ENCODE measurements around the gene GPRC5A. TPM values are rescaled to one million over a fixed set of nuclear protein-coding genes. Genes with fewer than 3 reads are reported as not detected.

Gene GPRC5A
- total and polyA plus RNA-seq, 2 of the 13 experiments (the other 11 are each of a cell fraction or from before 2014, with no cell fraction given), result 0.27 to 3.0 TPM

- TF ChIP-seq ZNF724P (CRISPR knock-in tag; IDR thresholded peaks at IDR 0.05; ENCODE audit: borderline replicate concordance), result no peak
- TF ChIP-seq ZNF430 (CRISPR knock-in tag; IDR thresholded peaks at IDR 0.05), result 0 out of 2 replicates have a peak, but pooled peaks have one; percentile 42
- TF ChIP-seq HMGXB3 (CRISPR knock-in tag; IDR thresholded peaks at IDR 0.05; ENCODE audit: borderline replicate concordance), result peak; percentile 83
- no peak for TF ChIP-seq ZNF780A (CRISPR knock-in tag; IDR thresholded peaks at IDR 0.05)
- TF ChIP-seq ZNF766 (CRISPR knock-in tag; IDR thresholded peaks at IDR 0.05; ENCODE audit: borderline replicate concordance), result 0 out of 2 replicates have a peak, but pooled peaks have one; percentile 54
- TF ChIP-seq, protein P1, sequence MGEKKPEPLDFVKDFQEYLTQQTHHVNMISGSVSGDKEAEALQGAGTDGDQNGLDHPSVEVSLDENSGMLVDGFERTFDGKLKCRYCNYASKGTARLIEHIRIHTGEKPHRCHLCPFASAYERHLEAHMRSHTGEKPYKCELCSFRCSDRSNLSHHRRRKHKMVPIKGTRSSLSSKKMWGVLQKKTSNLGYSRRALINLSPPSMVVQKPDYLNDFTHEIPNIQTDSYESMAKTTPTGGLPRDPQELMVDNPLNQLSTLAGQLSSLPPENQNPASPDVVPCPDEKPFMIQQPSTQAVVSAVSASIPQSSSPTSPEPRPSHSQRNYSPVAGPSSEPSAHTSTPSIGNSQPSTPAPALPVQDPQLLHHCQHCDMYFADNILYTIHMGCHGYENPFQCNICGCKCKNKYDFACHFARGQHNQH (CRISPR knock-in tag; IDR thresholded peaks at IDR 0.05), result peak; percentile 59
- TF ChIP-seq ZNF256 (CRISPR knock-in tag; conservative IDR thresholded peaks at IDR 0.05), result no peak
- TF ChIP-seq ISL2 (CRISPR knock-in tag; IDR thresholded peaks at IDR 0.05), result peak; percentile 50
- TF ChIP-seq ZNF530 (CRISPR knock-in tag; IDR thresholded peaks at IDR 0.05; ENCODE audit: low read depth), result no peak
- TF ChIP-seq ZNF609 (CRISPR knock-in tag; IDR thresholded peaks at IDR 0.05; ENCODE audit: borderline replicate concordance), result peak; percentile 34; the same call in 1 of the 2 replicates
- no peak for TF ChIP-seq SMAD9 (CRISPR knock-in tag; IDR thresholded peaks at IDR 0.05)
- TF ChIP-seq ZNF232 (CRISPR knock-in tag; IDR thresholded peaks at IDR 0.05; ENCODE audit: borderline replicate concordance), result peak; percentile 76; the same call in 1 of the 2 replicates
- no peak for TF ChIP-seq ZNF784 (CRISPR knock-in tag; IDR thresholded peaks at IDR 0.05; ENCODE audit: borderline replicate concordance)
- TF ChIP-seq SOX6 (IDR thresholded peaks at IDR 0.05), result no peak
- peak; percentile 68 for TF ChIP-seq SOX6 (CRISPR knock-in tag; IDR thresholded peaks at IDR 0.05)
- TF ChIP-seq CEBPB (IDR thresholded peaks at IDR 0.05; ENCODE audit: borderline replicate concordance, low read depth, low read length), result no peak
- TF ChIP-seq ELF1 (CRISPR knock-in tag; IDR thresholded peaks at IDR 0.05), result peak; percentile 73
- TF ChIP-seq ZNF224 (CRISPR knock-in tag; IDR thresholded peaks at IDR 0.05), result peak; percentile 88; the same call in 1 of the 2 replicates
Measured at GRCh38 chr12:12927211-12928079, 36.1 kb downstream of the GPRC5A start (continued).
